ENCODE data around the gene EDN3.

The EDN3 gene

GRCh38 chr20:59320426-59320825, 20.0 kb downstream of the EDN3 start:
- Mint-ChIP-seq H3K4me3 (no peak overlapping the region), H3K27ac (no peak overlapping the region), H3K36me3 (ENCODE audit: low read depth) (no peaks in the 10 kb centered on the region), H3K9me3 (no peaks in the 10 kb centered on the region), H3K4me1 (peaks cover 74% of the 10 kb centered on the region), H3K27me3 (ENCODE audit: low read depth) (peaks cover 30% of the 10 kb centered on the region)
- TF ChIP-seq CTCF (IDR thresholded peaks at IDR 0.05; ENCODE audit: unreplicated experiment in 3 of 3), result no peak

GRCh38 chr20:59320854-59321647, 20.6 kb downstream of the EDN3 start:
- no peaks in the 10 kb centered on the region for H3K9me3 Mint-ChIP-seq
- peaks cover 77% of the 10 kb centered on the region for H3K4me1 Mint-ChIP-seq
- no peak for TF ChIP-seq CTCF (IDR thresholded peaks at IDR 0.05; ENCODE audit: unreplicated experiment in 3 of 3)
- H3K27ac Mint-ChIP-seq, result no peak overlapping the region
- peaks cover 35% of the 10 kb centered on the region for H3K27me3 Mint-ChIP-seq (ENCODE audit: low read depth)
- H3K36me3 Mint-ChIP-seq (ENCODE audit: low read depth), result no peaks in the 10 kb centered on the region
- H3K4me3 Mint-ChIP-seq, result no peak overlapping the region

GRCh38 chr20:59322081-59322480, 21.7 kb downstream of the EDN3 start:
- peaks cover 40% of the 10 kb centered on the region for H3K27me3 Mint-ChIP-seq (ENCODE audit: low read depth)
- no peaks in the 10 kb centered on the region for H3K9me3 Mint-ChIP-seq
- no peaks in the 10 kb centered on the region for H3K36me3 Mint-ChIP-seq (ENCODE audit: low read depth)
- TF ChIP-seq CTCF (IDR thresholded peaks at IDR 0.05; ENCODE audit: unreplicated experiment in 3 of 3), result no peak
- peak overlapping the region in 1 of 3 experiments; percentile 16 for H3K27ac Mint-ChIP-seq
- H3K4me1 Mint-ChIP-seq, result peaks cover 70% of the 10 kb centered on the region
- no peak overlapping the region for H3K4me3 Mint-ChIP-seq

- Mint-ChIP-seq H3K4me3 (no peak overlapping the region), H3K4me1 (peaks cover 63% of the 10 kb centered on the region), H3K36me3 (ENCODE audit: low read depth) (no peaks in the 10 kb centered on the region), H3K9me3 (no peaks in the 10 kb centered on the region), H3K27ac (peak overlapping the region in 1 of 3 experiments; percentile 4), H3K27me3 (ENCODE audit: low read depth) (peaks cover 43% of the 10 kb centered on the region)
- no peak for TF ChIP-seq CTCF (IDR thresholded peaks at IDR 0.05; ENCODE audit: unreplicated experiment in 3 of 3)
These were observed 22.4 kb downstream of the EDN3 start for GRCh38 chr20:59322585-59323454.

GRCh38 chr20:59323731-59324130, 23.3 kb downstream of the EDN3 start:
- Mint-ChIP-seq H3K4me3 (no peak overlapping the region), H3K36me3 (ENCODE audit: low read depth) (no peaks in the 10 kb centered on the region), H3K27ac (no peak overlapping the region), H3K9me3 (no peaks in the 10 kb centered on the region), H3K27me3 (ENCODE audit: low read depth) (peaks cover 46% of the 10 kb centered on the region), H3K4me1 (peaks cover 57% of the 10 kb centered on the region)
- no peak for TF ChIP-seq CTCF (IDR thresholded peaks at IDR 0.05; ENCODE audit: unreplicated experiment in 3 of 3)
